Tongue (tissue), 2 donors: ENCODE measurements around the gene IL1F10. TPM values are rescaled to one million over a fixed set of nuclear protein-coding genes. Genes with fewer than 3 reads are reported as not detected.
A peak's percentile ranks its signal among the peaks of the same experiment; 100 is the strongest.
"Not testable (repeated sequence)": the region's sequence is repeated elsewhere in the genome, so short reads cannot be mapped to it uniquely, and the experiment has no call there.

Experiments
- DNase-seq: peaks from one replicate; pipeline ENCODE4 v3.0.0-alpha.2; 2015
- total RNA-seq: library from RNA; depleted of rRNA; stranded (reverse); fragments of >200 nt; gene quantifications from one replicate; pipeline ENCODE4 v1.2.3, GENCODE V29; 2014

Gene IL1F10
- total RNA-seq, 1 donor from 2014 or later: not detected

DNA sequence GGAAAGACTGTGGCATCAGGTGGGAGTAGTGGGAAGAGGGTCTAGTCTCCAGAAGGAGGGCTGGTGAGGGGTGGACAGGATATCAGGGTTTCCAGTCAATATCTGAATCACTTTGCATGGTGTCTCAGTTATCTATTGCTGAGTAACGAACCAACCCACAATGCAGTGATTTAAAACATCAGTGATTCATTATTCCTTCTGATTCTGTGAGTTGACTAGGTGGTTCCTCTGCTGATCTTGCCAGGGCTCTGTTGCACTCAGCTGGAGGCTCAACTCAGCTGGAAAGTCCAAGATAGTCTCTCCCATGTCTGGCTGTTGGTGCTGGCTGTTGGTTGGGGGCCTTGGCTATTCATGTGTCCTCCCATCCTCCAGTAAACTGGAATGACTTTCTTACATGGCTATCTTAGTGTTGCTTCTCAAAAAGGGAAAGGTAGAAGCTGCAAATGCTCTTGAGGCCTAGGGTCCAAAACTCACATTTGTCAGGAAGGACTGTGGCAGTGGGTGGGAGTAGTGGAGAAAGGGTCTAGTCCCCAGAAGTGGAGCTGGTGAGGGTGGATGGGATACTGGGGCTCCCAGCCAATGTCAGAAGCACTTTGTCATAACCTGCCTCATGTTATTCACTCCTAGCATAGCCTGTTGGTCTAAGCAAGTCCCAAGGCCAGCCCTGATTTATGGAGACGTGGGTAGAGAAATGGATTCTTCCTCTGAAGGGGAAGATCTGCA is 13.9 kb downstream of the IL1F10 start:
- no peak for DNase-seq

DNA sequence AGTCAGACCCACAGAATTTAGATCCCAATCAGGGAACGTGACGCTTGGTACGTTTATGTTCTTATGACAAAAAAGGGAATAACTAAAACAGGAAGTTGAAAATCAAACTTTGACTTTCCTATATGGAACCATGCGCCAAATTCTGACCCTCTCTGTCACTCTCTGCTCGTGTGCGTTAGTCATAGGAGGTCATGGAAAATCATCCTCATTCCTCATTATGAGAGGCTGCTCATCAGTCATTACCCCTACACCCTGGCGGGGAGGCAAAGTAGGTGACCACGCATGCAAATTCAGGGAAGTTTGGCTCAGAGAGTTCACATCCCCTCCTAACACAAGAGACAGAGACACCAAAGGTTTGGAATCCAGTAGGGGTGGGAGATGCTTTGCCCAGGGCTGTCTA is 15.5 kb downstream of the IL1F10 start:
- no peak for DNase-seq

DNA sequence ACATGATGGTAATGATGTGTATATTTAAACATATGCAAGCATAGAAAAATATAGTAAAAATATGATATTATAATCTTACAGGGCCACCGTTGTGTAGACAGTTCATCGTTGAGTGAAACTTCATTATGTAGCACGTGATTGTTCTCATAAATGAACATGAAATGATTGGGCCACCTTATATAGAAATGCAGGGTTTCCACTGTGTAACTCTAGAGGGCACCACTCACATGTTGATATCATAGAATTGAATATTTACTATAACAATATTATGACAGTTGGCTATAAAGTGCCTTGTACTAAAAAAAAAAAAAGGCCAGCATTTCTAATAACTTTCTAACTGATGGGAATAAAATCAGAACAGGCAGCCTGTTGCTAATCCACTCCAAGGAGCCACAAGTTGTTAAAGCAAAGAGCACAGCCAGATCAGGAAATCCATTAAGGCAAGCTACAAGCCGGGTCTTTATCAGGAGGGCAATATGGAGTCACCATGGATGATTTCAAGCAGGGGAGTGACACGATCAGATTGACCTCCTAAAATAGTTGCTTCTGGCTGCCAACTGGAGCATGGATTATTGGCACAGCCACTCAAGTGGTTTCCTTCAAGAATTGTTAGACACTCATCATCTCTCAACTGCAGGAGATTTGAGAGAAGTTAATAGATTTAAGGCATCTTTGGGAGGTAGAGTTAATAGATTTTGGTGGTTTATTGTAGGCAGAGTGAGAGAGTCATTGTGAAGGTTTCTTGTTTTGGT is 16.7 kb downstream of the IL1F10 start:
- DNase-seq: no peak

DNA sequence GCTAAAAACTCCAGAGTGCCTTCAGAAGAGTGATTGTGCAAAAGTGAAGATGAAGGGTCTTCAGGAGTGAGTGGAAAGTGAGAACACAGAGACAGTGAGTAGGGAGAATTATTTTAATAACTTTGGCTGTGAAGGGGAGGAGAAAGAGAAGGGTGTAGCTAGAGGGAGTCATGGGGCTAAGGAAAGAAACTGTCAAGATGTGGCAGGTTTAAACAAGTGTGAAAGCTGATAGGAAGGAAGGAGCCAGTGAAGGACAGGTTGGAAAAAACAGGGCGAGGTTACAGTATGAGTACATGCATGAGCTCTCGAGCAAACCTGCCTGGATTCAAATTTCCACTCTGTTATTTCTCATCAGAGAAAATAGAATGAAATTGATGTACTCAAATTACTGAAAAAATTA is 17.8 kb downstream of the IL1F10 start:
- no peak for DNase-seq

DNA sequence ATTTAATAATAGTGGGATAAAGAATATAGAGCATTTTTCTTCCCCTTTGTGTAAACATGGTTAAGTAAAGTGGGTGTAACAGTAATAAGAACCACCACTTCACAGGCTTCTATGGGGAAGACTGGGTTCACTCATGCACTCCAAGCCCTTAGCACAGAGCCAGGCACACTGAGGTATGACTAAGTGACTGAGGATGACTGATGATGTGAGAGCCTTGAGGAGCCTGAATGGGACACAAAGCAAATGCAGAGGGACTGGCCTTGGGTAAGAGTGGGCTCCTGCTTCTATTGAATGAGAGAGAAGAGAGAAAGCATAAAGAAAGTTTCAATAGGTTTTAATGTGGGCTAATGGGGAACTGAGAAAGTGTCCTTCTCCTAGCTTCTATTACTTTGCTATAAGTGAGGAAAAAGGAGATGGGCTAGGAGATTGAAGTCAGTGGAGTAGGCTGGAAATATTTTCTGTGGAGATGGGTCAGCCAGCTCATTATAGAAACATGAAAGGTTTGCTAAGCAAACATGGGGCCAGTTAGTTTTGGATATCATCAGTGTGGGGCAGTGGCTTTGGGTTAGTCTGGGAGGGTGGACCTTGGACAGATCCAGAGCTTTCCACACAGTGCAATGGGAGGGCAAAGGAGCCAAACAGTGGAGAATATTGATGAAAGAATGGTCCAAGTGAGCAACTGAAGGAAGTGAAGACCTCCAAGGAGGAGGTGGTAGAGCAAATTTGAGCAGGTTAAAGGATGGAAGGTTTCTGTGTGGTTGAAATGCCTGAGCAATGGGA is 20.6 kb downstream of the IL1F10 start:
- no peak for DNase-seq

DNA sequence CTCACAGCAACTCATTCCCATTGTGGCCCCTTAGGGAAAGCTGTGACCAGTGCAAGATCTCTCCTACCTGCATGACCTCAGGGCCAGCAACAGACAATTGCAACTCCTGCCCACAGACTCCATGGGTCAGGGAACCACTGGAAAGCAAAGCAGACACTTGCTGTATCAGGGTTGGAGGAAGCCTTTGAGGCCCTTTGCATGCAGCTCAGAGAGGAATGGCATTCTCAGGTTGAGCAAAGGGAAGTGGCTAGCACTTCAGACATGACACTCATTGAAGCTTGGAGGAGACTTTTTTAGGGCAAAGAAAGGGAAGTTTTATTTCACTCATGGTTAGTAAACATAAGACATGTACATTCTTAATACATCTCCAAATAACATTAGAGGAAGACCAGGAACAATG is 22.1 kb downstream of the IL1F10 start:
- no peak for DNase-seq

DNA sequence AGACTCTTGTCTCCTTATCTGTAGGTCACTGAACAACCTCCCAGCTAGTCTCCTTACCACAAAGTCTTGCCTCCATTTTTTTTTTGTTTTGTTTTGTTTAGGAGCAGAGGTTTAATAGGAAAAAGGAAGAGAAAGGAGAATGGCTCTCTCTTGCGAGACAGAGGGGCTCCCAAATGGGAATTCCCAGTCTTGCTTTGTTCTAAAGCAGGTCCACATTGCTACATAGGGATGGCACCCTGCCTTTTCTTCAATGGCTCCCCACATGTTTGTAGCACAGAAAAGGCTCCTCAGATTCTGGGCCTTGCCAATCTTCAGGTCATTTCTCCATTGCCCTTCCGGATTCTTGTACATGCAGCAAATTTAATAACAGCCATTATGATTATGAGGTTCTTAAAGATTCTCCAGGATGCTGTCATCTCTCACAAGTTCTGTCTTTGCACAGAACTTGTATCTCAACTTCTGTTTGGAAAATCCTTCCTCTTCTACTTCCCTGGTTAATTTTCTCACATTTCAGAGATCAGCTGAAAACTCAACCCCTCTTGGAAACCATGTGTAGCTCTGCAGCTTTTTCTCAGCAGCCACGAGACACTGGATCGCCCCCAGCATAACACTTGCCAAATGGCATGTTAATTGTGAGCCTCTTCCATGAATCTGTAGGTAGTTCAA is 23.6 kb downstream of the IL1F10 start:
- DNase-seq: no peak

DNA sequence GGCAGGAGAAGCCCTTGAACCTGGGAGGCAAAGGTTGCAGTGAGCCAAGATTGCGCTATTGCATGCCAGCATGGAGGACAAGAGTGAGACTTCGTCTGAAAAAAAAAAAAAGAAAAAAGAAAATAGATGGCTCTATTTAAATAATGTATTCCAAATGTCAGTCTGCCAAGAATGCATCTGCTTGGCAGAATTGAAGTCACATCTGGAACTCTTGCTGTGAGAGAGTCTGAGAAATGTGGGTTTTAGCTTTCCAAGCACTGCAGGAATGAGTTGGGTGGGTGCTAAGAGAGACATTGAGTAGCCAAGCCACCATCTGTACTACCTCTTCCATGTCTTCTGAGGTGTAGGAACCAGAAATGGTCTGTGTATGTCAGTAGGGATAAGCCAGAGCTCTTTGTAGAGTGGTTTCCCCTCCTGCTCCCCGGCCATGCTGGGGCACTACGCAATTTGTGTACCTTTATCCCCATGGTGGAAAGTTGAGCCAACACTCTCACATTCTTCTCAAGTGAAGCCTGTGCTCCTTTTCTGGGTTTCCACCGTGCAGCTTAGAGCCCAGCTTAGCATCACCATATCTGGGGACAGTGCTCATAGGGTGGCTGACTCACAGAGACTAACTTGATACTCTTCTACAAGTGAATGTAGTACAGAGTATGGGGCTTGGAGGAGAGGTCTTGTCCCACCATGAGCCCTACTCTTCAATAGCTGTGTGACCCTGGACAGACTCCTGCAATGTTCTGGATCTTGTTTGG is 25.3 kb downstream of the IL1F10 start:
- peak; percentile 35 for DNase-seq

DNA sequence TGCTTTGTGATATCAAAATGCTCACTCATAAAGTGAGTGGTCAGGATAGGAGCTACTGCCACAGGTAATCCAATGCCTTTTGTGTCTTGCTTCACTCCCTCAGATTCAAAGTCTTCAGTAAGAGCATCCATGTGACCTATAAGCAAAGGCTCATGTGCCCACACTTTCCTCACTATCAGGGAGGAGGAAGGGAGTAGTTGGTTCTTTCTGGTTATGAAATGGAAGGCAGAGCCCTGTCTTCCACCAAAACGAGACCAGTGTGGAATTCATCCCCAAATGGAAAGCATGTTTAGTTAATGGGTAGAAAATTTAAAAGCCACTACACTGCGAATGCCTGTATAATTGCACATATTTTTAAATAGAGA is 25.8 kb downstream of the IL1F10 start:
- DNase-seq: no peak

DNA sequence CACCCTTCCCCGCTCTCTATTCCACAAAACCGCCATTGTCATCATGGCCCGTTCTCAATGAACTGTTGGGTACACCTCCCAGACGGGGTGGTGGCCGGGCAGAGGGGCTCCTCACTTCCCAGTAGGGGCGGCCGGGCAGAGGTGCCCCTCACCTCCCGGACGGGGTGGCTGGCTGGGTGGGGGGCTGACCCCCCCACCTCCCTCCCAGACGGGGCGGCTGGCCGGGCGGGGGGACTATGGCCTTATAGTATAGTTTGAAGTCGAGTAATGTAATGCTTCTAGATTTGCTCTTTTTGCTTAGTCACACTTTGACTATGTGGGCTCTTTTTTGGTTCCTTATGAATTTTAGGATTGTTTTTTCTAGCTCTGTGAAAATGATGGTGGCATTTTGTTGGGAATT is 28.5 kb downstream of the IL1F10 start:
- DNase-seq: not testable (repeated sequence)

DNA sequence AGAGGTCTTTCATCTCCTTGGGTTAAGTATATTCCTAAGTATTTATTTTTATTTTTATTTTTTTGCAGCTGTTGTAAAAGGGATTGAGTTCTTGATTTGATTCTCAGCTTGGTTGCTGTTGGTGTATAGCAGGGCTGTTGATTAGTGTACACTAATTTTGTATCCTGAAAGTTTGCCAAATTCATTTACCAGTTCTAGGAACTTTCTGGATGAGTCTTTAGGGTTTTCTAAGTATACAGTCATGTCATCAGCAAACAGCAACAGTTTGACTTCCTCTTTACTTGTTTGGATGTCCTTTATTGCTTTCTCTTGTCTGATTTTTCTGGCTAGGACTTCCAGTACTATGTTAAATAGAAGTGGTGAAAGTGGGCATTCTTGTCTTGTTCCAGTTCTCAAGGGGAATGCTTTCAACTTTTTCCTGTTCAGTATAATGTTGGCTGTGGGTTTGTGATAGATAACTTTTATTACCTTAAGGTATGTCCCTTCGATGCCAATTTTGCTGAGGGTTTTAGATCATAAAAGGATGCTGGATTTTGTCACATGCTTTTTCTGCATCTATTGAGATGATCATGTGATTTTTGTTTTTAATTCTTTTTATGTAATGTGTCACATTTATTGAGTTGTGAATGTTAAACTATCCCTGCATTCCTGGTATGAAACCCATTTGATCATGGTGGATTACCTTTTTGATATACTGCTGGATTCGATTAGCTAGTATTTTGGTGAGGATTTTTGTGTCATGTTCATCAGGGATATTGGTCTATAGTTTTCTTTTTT is 29.3 kb downstream of the IL1F10 start:
- DNase-seq: not testable (repeated sequence)

DNA sequence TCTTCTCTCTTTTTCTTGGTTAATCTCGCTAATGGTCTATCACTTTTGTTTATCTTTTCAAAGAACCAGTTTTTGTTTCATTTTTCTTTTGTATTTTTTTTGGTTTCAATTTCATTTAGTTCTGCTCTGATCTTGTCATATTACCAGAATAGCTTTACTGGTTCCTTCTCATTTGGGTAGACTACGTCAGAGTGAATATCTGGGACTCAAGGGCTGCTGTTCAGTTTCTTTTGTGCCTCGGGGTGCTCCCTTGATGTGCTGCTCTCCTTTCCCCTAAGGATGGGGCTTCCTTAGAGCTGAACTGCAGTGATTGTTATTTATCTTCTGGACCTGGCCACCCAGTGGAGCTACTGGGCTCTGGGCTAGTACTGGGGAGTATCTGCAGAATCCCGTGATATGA is 30.3 kb downstream of the IL1F10 start:
- DNase-seq: no peak

DNA sequence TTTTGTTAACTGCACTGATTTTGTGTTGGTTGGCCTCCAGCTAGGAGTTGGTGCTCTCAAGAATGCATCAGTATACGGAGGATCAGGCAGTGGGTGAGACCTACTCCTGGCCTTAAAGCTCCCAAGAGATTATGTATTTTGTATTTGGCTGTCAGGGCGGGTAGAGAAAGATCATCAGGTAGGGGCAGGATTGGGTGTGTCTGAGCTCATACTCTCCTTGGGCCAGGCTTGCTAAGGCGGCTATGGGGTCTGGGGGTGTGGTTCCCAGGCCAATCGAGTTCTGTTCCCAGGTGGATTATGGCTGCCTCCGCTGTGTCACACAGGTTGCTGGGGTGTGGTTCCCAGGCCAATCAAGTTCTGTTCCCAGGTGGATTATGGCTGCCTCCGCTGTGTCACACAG is 30.8 kb downstream of the IL1F10 start:
- DNase-seq: no peak

DNA sequence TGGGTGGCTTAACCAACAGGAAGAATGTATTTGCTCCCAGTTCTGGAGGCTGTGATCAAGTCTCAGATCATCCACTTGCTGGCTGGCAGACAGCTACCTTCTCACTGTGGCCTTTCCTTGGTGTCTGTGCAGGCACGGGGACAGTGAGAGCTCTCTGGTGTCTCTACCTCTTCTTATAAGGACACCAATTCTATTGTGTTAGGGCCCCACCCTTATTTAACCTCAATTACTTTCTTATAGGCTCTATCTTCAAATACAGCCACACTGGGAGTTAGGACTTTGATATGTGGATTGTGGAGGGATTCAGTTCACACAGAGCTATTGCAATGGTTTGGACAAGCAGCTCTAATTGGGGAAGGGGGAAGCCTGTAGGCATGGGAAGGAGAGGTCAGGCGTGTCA is 34.4 kb downstream of the IL1F10 start:
- DNase-seq: no peak

DNA sequence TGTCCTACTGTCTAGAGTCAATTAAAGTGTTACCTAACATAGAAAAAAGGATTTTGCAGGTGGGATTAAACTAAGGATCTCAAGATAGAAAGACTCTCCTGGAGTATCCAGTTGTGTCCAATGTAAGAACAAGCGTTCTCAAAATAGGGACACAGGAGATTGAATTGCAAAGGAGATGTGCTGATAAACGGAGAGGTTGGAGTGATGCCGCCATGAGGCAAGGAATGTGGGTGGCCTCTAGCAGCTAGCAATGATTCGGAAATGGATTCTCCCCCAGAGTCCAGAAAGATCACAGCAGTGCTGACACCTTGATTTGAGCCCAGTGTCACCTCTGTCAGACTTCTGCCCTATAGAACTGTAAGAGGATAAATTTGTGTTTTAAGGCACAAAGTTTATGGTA is 35.5 kb downstream of the IL1F10 start:
- no peak for DNase-seq

DNA sequence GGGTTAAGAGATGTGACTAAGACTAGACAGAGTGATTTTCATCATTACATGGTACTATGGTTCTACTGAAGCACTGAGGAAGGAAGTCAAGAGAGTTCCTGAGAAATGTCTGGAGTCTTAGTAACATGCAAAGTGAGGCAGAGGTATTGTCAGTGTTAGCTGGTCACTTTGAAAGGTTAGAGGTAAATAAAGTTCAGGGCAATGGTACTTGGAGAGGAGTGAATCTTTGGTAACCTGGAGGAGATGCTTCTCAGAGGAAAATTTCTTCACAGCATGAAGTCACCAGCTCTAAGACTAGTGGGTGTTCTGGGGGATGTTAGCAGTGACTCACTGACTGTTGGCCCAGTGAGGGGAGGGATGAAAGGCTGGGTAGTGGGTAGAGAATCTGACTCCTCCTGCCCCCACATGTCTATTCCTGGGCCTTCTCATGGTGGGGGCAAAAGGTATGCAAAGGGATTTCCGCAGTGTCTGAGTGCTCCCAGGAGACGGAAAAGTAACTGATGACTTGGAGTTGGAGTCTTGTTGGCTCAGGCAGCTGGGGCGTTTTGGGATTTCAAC is 36.4 kb downstream of the IL1F10 start:
- no peak for DNase-seq

DNA sequence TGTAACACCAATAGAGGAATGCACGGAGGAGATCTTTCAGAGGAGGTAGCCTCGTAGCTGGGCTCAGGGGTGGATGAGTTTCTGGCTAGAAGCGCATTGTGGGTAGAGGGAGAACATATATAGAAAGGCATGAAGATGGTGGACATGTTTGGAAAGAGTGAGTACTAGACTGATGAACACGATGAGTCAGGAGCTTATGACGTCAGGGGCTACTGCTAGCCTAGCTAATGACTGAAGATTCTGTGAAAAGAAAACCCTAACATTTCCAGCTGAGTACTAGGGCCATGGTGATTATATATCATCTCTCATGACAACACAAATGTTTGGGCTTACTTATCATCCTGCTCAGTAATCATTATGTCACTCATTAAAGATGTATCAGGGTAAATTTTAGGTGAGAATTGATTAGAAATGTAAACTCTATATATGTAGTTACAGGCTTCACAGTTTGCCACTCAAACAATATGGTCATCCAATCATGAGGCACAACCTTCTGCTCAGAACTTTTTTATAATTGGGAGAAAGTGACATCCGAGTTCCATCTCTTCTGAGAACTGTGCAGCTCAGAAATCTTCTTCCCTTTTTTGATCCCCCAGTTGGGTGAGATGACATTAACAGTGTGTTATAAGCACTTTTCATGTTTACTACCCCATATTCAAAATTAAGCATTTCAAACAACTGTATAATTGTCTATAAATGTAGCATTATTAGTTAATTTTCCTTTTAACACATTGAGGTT is 37.4 kb downstream of the IL1F10 start:
- DNase-seq: no peak

DNA sequence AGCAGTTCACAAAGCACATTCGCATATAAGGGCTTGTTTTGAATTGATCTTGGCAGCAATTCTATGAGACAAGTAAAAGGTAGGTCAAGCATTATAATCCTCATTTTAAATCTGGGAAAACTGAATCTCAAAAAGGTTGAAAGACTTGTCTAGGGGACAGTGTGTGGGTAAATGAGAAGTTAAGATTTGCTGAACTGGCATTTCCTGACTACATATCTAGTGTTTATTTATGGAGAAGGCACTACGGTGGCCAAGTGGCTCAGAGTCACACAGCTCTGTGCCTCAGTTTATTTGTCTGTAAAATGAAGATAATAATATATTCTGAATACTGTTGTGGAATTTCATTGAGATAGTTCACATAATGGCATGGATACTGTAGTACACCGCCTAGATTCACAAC is 43.4 kb downstream of the IL1F10 start:
- no peak for DNase-seq

DNA sequence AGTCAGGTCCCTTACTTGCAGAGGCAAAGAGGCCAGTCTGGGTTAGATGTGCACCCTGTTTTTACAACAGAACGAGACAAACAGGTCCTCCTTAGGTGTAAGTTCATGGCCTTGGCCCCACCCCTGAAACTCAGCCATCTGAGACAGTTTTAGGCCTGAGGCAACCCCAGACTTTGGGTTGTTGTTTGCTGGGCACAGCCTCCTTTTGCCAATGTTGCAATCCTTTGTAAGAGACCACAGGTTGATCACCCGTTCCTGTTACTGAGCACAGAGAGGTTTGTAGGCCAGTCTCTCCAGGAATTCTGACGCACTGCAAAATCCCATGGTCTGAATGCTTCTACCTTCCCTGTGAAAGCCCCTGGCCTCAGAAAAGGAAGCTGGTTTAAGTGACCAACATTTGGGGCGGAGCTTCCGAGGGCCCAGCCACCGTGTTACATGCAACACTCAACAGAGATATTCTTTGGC is 44.1 kb downstream of the IL1F10 start:
- no peak for DNase-seq

DNA sequence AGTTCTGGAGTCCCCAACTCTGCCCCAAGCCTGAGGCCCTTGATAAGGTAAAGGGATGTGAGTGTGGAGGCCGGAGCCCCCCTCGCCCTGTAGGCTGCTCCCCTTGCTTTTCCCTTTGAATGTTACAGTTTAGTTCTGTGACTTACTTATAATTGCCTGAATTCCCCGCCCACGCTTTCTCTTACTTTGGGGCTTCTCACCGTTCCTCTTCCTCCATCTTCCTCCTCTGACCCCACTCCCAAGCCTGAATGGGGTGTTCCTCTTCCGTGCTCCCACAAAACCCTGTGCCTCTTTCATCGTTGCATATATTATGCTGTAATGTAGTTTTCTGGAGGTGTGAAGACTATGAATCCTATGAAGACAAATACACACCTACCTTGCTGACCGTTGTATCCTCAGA is 44.7 kb downstream of the IL1F10 start:
- DNase-seq: no peak
